T1000 (cell line): Measurements from ENCODE around the gene LINC00237.

Experiments used
- DNase-seq: peaks from one replicate; lab custom pipeline; 2025; ENCODE audit warnings: mixed read lengths; lab: John Stamatoyannopoulos, UW

The LINC00237 gene

GRCh38 chr20:21106171-21107017, at the start of gene LINC00237:
Gene LINC00237, minus strand, starts transcription at chr20:21106358.
- no peak for DNase-seq

- no peak for DNase-seq
These were observed 49.1 kb upstream of the LINC00237 start for GRCh38 chr20:21155268-21155667.

GRCh38 chr20:21154692-21155091, 48.5 kb upstream of the LINC00237 start:
- no peak for DNase-seq

GRCh38 chr20:21151791-21152190, 45.6 kb upstream of the LINC00237 start:
- DNase-seq, result no peak

GRCh38 chr20:21149344-21149743, 43.2 kb upstream of the LINC00237 start:
- DNase-seq, result no peak

- DNase-seq, result no peak
These were observed 41.4 kb upstream of the LINC00237 start for GRCh38 chr20:21147593-21147992.

- DNase-seq, result no peak
These were observed 40.1 kb upstream of the LINC00237 start for GRCh38 chr20:21146215-21146614.

GRCh38 chr20:21145424-21145823, 39.3 kb upstream of the LINC00237 start:
- no peak for DNase-seq

GRCh38 chr20:21143194-21143890, 37.2 kb upstream of the LINC00237 start:
- DNase-seq, result no peak

GRCh38 chr20:21141825-21142224, 35.7 kb upstream of the LINC00237 start:
- DNase-seq, result no peak

GRCh38 chr20:21139881-21140566, 33.9 kb upstream of the LINC00237 start:
- DNase-seq, result no peak

- no peak for DNase-seq
These were observed 30.9 kb upstream of the LINC00237 start for GRCh38 chr20:21137078-21137477.

GRCh38 chr20:21136015-21136732, 30.0 kb upstream of the LINC00237 start:
- DNase-seq, result no peak

GRCh38 chr20:21134883-21135493, 28.8 kb upstream of the LINC00237 start:
- DNase-seq, result no peak

- no peak for DNase-seq
These were observed 27.9 kb upstream of the LINC00237 start for GRCh38 chr20:21133917-21134622.

GRCh38 chr20:21133404-21133803, 27.2 kb upstream of the LINC00237 start:
- no peak for DNase-seq

GRCh38 chr20:21129861-21130260, 23.7 kb upstream of the LINC00237 start:
- no peak for DNase-seq

- DNase-seq, result no peak
These were observed 21.2 kb upstream of the LINC00237 start for GRCh38 chr20:21127201-21127981.

GRCh38 chr20:21126581-21126870, 20.4 kb upstream of the LINC00237 start:
- no peak for DNase-seq

- DNase-seq, result peak; percentile 95
These were observed 19.9 kb upstream of the LINC00237 start, which contains the start of gene KIZ for GRCh38 chr20:21125849-21126580. Gene KIZ, plus strand, starts transcription at chr20:21126082. Its CDS starts 34 bp downstream, at chr20:21126116.
